ENCODE data around the gene TPM1. TPM values are rescaled to one million over a fixed set of nuclear protein-coding genes. Genes with fewer than 3 reads are reported as not detected.
A peak's percentile ranks its signal among the peaks of the same experiment; 100 is the strongest.

TPM1 gene
- total and polyA plus RNA-seq, 2 of the 4 experiments (the other 2 are of a cell fraction), result 661 to 1,623 TPM

- ChIA-PET POLR2A (ENCODE audit: unreplicated experiment) (no interaction called here), CTCF (no interaction called here)
- Histone ChIP-seq H3K9ac (ENCODE audit: low read depth, low read length) (no peak overlapping the region), H2BK15ac (ENCODE audit: low read depth, low read length) (no peak overlapping the region; the same call in 2 of the 3 replicates), H2BK5ac (ENCODE audit: low read depth, low read length, poor library complexity, severe bottlenecking) (no peak overlapping the region), H2BK20ac (ENCODE audit: low read depth, low read length) (no peak overlapping the region), H3K14ac (replicated peaks; ENCODE audit: low read depth, low read length) (no peak overlapping the region), H3K4ac (ENCODE audit: low read depth, low read length) (no peak overlapping the region), H2AK9ac (replicated peaks; ENCODE audit: low read depth, low read length, poor library complexity) (no peak overlapping the region), H4K91ac (ENCODE audit: insufficient read depth, low read depth, low read length) (peak overlapping the region; percentile 53; the same call in 1 of the 2 replicates), H3K4me2 (ENCODE audit: low read depth, low read length) (no peak overlapping the region), H3K36me3 (ENCODE audit: control insufficient read depth, insufficient read depth, low read length) (no peaks in the 10 kb centered on the region), H4K8ac (ENCODE audit: low read depth in 2 of 2, low read length in 2 of 2) (no peak overlapping the region), H3K9me1 (ENCODE audit: insufficient read depth, low read length) (peaks cover 5% of the 10 kb centered on the region), H3K4me3 (ENCODE audit: insufficient read depth, low read depth, low read length) (no peak overlapping the region), H3K23ac (ENCODE audit: low read depth, low read length) (no peak overlapping the region), H3K27ac (ENCODE audit: insufficient read depth, low read length) (no peak overlapping the region), H3K27me3 (ENCODE audit: control insufficient read depth, insufficient read depth, low read length) (no peaks in the 10 kb centered on the region), H3K4me1 (ENCODE audit: control insufficient read depth, insufficient read depth, low read length) (no peaks in the 10 kb centered on the region), H2AFZ (replicated peaks; ENCODE audit: low read length, poor library complexity) (no peak overlapping the region), H4K5ac (ENCODE audit: low read depth, low read length) (no peak overlapping the region), H2BK120ac (ENCODE audit: low read depth, low read length) (no peak overlapping the region), H3K79me1 (ENCODE audit: low read depth in 1 of 2, low read length in 2 of 2) (no peaks in the 10 kb centered on the region), H2AK5ac (ENCODE audit: low read depth, low read length) (0 out of 2 replicates have a peak overlapping the region, but pooled peaks have one; percentile 61), H4K20me1 (ENCODE audit: insufficient read depth, low read length) (no peaks in the 10 kb centered on the region), H3K18ac (ENCODE audit: low read depth, low read length) (no peak overlapping the region), H3K9me3 (ENCODE audit: control insufficient read depth, insufficient read depth, low read length) (no peaks in the 10 kb centered on the region), H3K56ac (ENCODE audit: extremely low read depth, insufficient read depth, low read length) (no peak overlapping the region)
- in situ Hi-C loops (cut with MboI; ENCODE audit: low sequenced_read_pairs), result no loop called here
- WGBS, 2 experiments (ENCODE audit: extremely low coverage in 2 of 2, insufficient read length in 1 of 2), result 80% methylated on average over 1 of the region's 8 CpGs; no CpG with 5 or more reads in 1 of the 2 experiments
- TF ChIP-seq CEBPB (IDR thresholded peaks at IDR 0.05; ENCODE audit: low read depth, low read length) (no peak), FOS (IDR thresholded peaks at IDR 0.05; ENCODE audit: low read depth, low read length) (no peak), MXI1 (IDR thresholded peaks at IDR 0.05; ENCODE audit: borderline replicate concordance, low read depth, low read length) (no peak), CHD1 (IDR thresholded peaks at IDR 0.05; ENCODE audit: low read depth, low read length) (no peak), CTCF (conservative IDR thresholded peaks at IDR 0.05; ENCODE audit: low read depth, low read length) (no peak), RFX5 (IDR thresholded peaks at IDR 0.05; ENCODE audit: low read depth, low read length) (no peak), ELK1 (IDR thresholded peaks at IDR 0.05; ENCODE audit: borderline replicate concordance, low read depth, low read length) (no peak), NFE2L2 (IDR thresholded peaks at IDR 0.05; ENCODE audit: low read depth, low read length) (no peak), RAD21 (IDR thresholded peaks at IDR 0.05; ENCODE audit: low read length) (no peak)
- no peak for ATAC-seq (ENCODE audit: low read depth)
- intact Hi-C loops (cut with micrococcal nuclease), result no loop called here
- no peak for DNase-seq
- BruUV-seq (replicated peaks), result no TSS peak
- dilution Hi-C loops (cut with HindIII; ENCODE audit: low sequenced_read_pairs, unreplicated experiment), result no loop called here
Observed at GRCh38 chr15:63006032-63006878, 36.3 kb upstream of the TPM1 start.
